SK-N-SH (cell line): ENCODE data around the gene DNMT3B. TPM values are rescaled to one million over a fixed set of nuclear protein-coding genes. Genes with fewer than 3 reads are reported as not detected.

Experiments used
- CTCF ChIA-PET: fragments of 300-600, 350-600 bp; formaldehyde crosslinking; extraction: SDS; loops from one replicate; lab custom pipeline; 2021; lab: Yijun Ruan, JAX
- POLR2A ChIA-PET: fragments of 350-600 bp; sonication (Branson Sonifier 250); formaldehyde crosslinking; extraction: SDS; loops from one replicate; lab custom pipeline; 2020; ENCODE audit warnings: antibody characterized with exemption, inconsistent platforms; lab: Yijun Ruan, JAX
- DNase-seq: peaks from one replicate; pipeline ENCODE4 v3.0.0; 2012
- H2AFZ ChIP-seq: fragments of 200-600 bp; sonication (generic); 2 replicates; pipeline ENCODE4 v1.8.1; 2016; ENCODE audit warnings: antibody characterized with exemption, mild to moderate bottlenecking, low read depth
- H3F3A ChIP-seq: fragments of 200-600 bp; sonication (generic); replicated peaks from 2 replicates; pipeline ENCODE3; 2016; ENCODE audit warnings: antibody characterized with exemption, mild to moderate bottlenecking; ENCODE audit not compliant: insufficient read depth
- H3K27ac ChIP-seq, 2 experiments: fragments of 200-500 bp in 1 of 2; fragments of 200-600 bp in 1 of 2; sonication (Bioruptor generic) in 1 of 2; sonication (generic), shearing (Covaris generic) in 1 of 2; 2 replicates each; pipeline versions ENCODE4 v1.5.1 to v1.6.1; 2014 to 2016; ENCODE audit warnings: low read depth in 2 of 2, inconsistent platforms in 1 of 2, low read length in 1 of 2, mild to moderate bottlenecking in 1 of 2, mixed read lengths in 1 of 2
- H3K27me3 ChIP-seq: fragments of 200-600 bp; sonication (generic), shearing (Covaris generic); 2 replicates; pipeline ENCODE4 v1.6.1; 2016; ENCODE audit warnings: mixed run types; ENCODE audit not compliant: insufficient read depth
- H3K36me3 ChIP-seq, 2 experiments: fragments of 200-500 bp in 1 of 2; fragments of 200-600 bp in 1 of 2; sonication (Bioruptor generic) in 1 of 2; sonication (generic) in 1 of 2; replicated peaks in 1 of 2; 2 replicates each; pipeline versions ENCODE3 to v1.5.1; 2014 to 2016; ENCODE audit warnings: low read length in 1 of 2, mild to moderate bottlenecking in 1 of 2; ENCODE audit not compliant: insufficient read depth in 2 of 2, control insufficient read depth in 1 of 2
- H3K4me1 ChIP-seq, 2 experiments: fragments of 200-500 bp in 1 of 2; fragments of 200-600 bp in 1 of 2; sonication (Bioruptor generic) in 1 of 2; sonication (generic), shearing (Covaris generic) in 1 of 2; 2 replicates each; pipeline versions ENCODE4 v1.5.1 to v1.6.1; 2014 to 2016; ENCODE audit warnings: low read depth in 1 of 2, low read length in 1 of 2, mixed run types in 1 of 2; ENCODE audit not compliant: insufficient read depth in 2 of 2, control insufficient read depth in 1 of 2
- H3K4me2 ChIP-seq: fragments of 200-600 bp; sonication (generic), shearing (Covaris generic); 2 replicates; pipeline ENCODE4 v1.6.1; 2017; ENCODE audit warnings: mixed run types
- H3K4me3 ChIP-seq, 2 experiments: fragments of 200-500 bp in 1 of 2; fragments of 200-600 bp in 1 of 2; sonication (Bioruptor generic) in 1 of 2; sonication (generic), shearing (Covaris generic) in 1 of 2; 2 replicates each; pipeline versions ENCODE4 v1.5.1 to v1.8.1; 2014 to 2016; ENCODE audit warnings: low read depth in 2 of 2, inconsistent platforms in 1 of 2, low read length in 1 of 2, mild to moderate bottlenecking in 1 of 2, mixed read lengths in 1 of 2, moderate library complexity in 1 of 2
- H3K79me2 ChIP-seq: fragments of 200-600 bp; sonication (generic); 2 replicates; pipeline ENCODE4 v1.8.1; 2017; ENCODE audit warnings: mild to moderate bottlenecking; ENCODE audit not compliant: insufficient read depth
- H3K9ac ChIP-seq: fragments of 200-600 bp; sonication (generic); 2 replicates; pipeline ENCODE4 v1.6.1; 2017; ENCODE audit warnings: mixed run types
- H3K9me2 ChIP-seq: fragments of 200-600 bp; sonication (generic); 2 replicates; pipeline ENCODE4 v1.6.1; 2017; ENCODE audit warnings: mixed run types
- H3K9me3 ChIP-seq: fragments of 200-600 bp; sonication (generic); 2 replicates; pipeline ENCODE4 v1.6.1; 2017; ENCODE audit warnings: mixed run types, mild to moderate bottlenecking, moderate library complexity
- H4K20me1 ChIP-seq: fragments of 200-600 bp; sonication (generic); 2 replicates; pipeline ENCODE4 v1.6.1; 2017; ENCODE audit warnings: mild to moderate bottlenecking, mixed run types; ENCODE audit not compliant: insufficient read depth
- CHD2 ChIP-seq: fragments of 150-350 bp; IDR thresholded peaks from 2 replicates; pipeline ENCODE4 v1.6.1; 2018; ENCODE audit warnings: low read length; ENCODE audit not compliant: partially characterized antibody
- ELF1 ChIP-seq: IDR thresholded peaks from 2 replicates; pipeline ENCODE4 v1.4.0; 2012
- EP300 ChIP-seq, 2 experiments: IDR thresholded peaks; 2 replicates each; pipeline versions ENCODE4 v1.4.0 to v1.6.1; 2012; ENCODE audit warnings: borderline replicate concordance in 1 of 2, low read depth in 1 of 2, low read length in 1 of 2
- FOSL2 ChIP-seq: IDR thresholded peaks from 2 replicates; pipeline ENCODE4 v1.4.0; 2012; ENCODE audit warnings: low read depth, mild to moderate bottlenecking, moderate library complexity, borderline replicate concordance
- FOXM1 ChIP-seq: IDR thresholded peaks from 2 replicates; pipeline ENCODE4 v1.4.0; 2012; ENCODE audit warnings: low read depth, mild to moderate bottlenecking
- GATA2 ChIP-seq: sonication (generic); formaldehyde crosslinking; IDR thresholded peaks from 2 replicates; pipeline ENCODE4 v1.5.0; 2020; ENCODE audit warnings: mild to moderate bottlenecking, missing genetic modification reagents
- JUND ChIP-seq: IDR thresholded peaks from 2 replicates; pipeline ENCODE4 v1.4.0; 2012
- MEF2A ChIP-seq: IDR thresholded peaks from 2 replicates; pipeline ENCODE4 v1.4.0; 2012; ENCODE audit warnings: low read depth, borderline replicate concordance
- MXI1 ChIP-seq: IDR thresholded peaks from 2 replicates; pipeline ENCODE4 v1.6.1; 2012; ENCODE audit warnings: mild to moderate bottlenecking, low read depth, low read length, improper control_type of control experiment
- NFIC ChIP-seq: IDR thresholded peaks from 2 replicates; pipeline ENCODE4 v1.4.0; 2012; ENCODE audit warnings: borderline replicate concordance
- RAD21 ChIP-seq: IDR thresholded peaks from 2 replicates; pipeline ENCODE4 v1.6.1; 2012; ENCODE audit warnings: mild to moderate bottlenecking, low read length
- RCOR1 ChIP-seq: fragments of 150-350 bp; IDR thresholded peaks from 2 replicates; pipeline ENCODE4 v1.6.1; 2017; ENCODE audit warnings: antibody characterized with exemption, low read length
- RFX5 ChIP-seq: IDR thresholded peaks from 2 replicates; pipeline ENCODE4 v1.6.1; 2012; ENCODE audit warnings: mild to moderate bottlenecking, improper control_type of control experiment, low read length
- RXRA ChIP-seq: IDR thresholded peaks from 2 replicates; pipeline ENCODE4 v1.4.0; 2012; ENCODE audit warnings: low read depth, mild to moderate bottlenecking, borderline replicate concordance
- SIN3A ChIP-seq: IDR thresholded peaks from 2 replicates; pipeline ENCODE4 v1.6.1; 2012; ENCODE audit warnings: low read depth, mild to moderate bottlenecking, low read length, moderate library complexity, borderline replicate concordance
- SMC3 ChIP-seq: IDR thresholded peaks from 2 replicates; pipeline ENCODE4 v1.6.1; 2012; ENCODE audit warnings: low read depth, low read length, improper control_type of control experiment
- TCF12 ChIP-seq: IDR thresholded peaks from 2 replicates; pipeline ENCODE4 v1.4.0; 2012
- TEAD4 ChIP-seq: IDR thresholded peaks from 2 replicates; pipeline ENCODE4 v1.4.0; 2012; ENCODE audit warnings: mild to moderate bottlenecking, borderline replicate concordance; ENCODE audit not compliant: insufficient read depth
- WGBS: methylation state at CpG from one replicate; pipeline ENCODE4 v1.1.6; 2017; ENCODE audit warnings: low lambda C conversion rate; 5-methylcytosine and 5-hydroxymethylcytosine counted together
- polyA plus RNA-seq, 3 experiments: library from polyadenylated mRNA; depleted of rRNA; stranded (reverse); fragments of >200 nt; gene quantifications; 2 replicates each; pipeline ENCODE4 v1.2.3, GENCODE V29; 2012
- TF ChIP-seq, protein P1 (sequence below): IDR thresholded peaks from 2 replicates; pipeline ENCODE4 v1.6.1; 2012; ENCODE audit warnings: mild to moderate bottlenecking, low read depth, low read length, moderate library complexity
- TF ChIP-seq, protein P2 (sequence below): fragments of 150-350 bp; IDR thresholded peaks from 2 replicates; pipeline ENCODE4 v1.6.1; 2016; ENCODE audit warnings: mild to moderate bottlenecking, low read depth, low read length
- TF ChIP-seq, protein P3 (sequence below): IDR thresholded peaks from 2 replicates; pipeline ENCODE4; 2012
- TF ChIP-seq, protein P4 (sequence below): fragments of 150-350 bp; IDR thresholded peaks from 2 replicates; pipeline ENCODE4 v1.6.1; 2017; ENCODE audit warnings: antibody characterized with exemption, low read length, low read depth, borderline replicate concordance
- TF ChIP-seq, protein P5 (sequence below): IDR thresholded peaks from 2 replicates; pipeline ENCODE4 v1.4.0; 2012; ENCODE audit warnings: low read depth, borderline replicate concordance

DNMT3B gene
- 2.2 and 2.4 TPM in 2 replicates for polyA plus RNA-seq (2012; rRNA removed)
- 1.2 and 1.8 TPM in 2 replicates for polyA plus RNA-seq (2012; cell fraction: cytosol; rRNA removed)
- polyA plus RNA-seq (2012; cell fraction: nucleus; rRNA removed), result 7.0 and 8.3 TPM in 2 replicates

DNA sequence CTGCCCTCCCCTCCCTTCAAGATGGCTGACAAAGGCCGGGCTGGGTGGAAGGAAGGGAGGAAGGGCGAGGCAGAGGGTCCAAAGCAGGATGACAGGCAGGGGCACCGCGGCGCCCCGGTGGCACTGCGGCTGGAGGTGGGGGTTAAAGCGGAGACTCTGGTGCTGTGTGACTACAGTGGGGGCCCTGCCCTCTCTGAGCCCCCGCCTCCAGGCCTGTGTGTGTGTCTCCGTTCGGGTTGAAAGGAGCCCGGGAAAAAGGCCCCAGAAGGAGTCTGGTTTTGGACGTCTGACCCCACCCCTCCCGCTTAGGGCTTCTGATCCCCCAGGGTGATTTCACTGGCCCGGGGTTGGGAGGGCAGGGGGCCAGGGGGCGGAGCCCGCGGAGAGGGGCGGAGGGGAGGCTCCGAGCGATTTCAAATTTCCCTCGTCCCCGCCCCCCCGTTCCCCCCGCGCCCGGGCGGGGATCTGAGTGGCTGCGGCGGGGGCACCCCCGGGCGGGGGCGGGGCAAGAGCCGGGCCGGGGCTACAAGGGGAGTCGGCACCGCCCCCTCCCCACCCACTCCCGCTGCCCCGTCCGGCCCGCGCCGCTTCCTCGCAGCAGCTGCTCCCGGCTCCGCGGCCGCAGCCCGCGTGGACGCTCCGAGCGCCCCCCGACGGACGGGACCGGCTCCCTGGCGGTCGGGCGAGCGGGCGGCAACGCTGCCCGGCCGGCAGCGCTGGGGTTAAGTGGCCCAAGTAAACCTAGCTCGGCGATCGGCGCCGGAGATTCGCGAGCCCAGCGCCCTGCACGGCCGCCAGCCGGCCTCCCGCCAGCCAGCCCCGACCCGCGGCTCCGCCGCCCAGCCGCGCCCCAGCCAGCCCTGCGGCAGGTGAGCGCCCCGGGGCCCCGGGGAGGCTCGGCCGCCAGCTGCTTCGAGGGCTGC, at the start of gene DNMT3B:
Gene DNMT3B, plus strand, starts transcription at position 555 of the 923 bp plus-strand sequence. CDS start 17,939 bp downstream, outside the sequence.
- peak; percentile 99 for DNase-seq
- POLR2A ChIA-PET, result interaction anchor here (0.6 to 1.9 kb wide), 4 partner anchors 17 to 89 kb away, joined by 3 to 11 read pairs (median 8); partner anchors contain the start of genes COMMD7 and MAPRE1
- peak; percentile 26; the same call in 1 of the 2 replicates for TF ChIP-seq RAD21
- no peak for TF ChIP-seq MEF2A
- no peak for TF ChIP-seq JUND
- TF ChIP-seq, protein P1, sequence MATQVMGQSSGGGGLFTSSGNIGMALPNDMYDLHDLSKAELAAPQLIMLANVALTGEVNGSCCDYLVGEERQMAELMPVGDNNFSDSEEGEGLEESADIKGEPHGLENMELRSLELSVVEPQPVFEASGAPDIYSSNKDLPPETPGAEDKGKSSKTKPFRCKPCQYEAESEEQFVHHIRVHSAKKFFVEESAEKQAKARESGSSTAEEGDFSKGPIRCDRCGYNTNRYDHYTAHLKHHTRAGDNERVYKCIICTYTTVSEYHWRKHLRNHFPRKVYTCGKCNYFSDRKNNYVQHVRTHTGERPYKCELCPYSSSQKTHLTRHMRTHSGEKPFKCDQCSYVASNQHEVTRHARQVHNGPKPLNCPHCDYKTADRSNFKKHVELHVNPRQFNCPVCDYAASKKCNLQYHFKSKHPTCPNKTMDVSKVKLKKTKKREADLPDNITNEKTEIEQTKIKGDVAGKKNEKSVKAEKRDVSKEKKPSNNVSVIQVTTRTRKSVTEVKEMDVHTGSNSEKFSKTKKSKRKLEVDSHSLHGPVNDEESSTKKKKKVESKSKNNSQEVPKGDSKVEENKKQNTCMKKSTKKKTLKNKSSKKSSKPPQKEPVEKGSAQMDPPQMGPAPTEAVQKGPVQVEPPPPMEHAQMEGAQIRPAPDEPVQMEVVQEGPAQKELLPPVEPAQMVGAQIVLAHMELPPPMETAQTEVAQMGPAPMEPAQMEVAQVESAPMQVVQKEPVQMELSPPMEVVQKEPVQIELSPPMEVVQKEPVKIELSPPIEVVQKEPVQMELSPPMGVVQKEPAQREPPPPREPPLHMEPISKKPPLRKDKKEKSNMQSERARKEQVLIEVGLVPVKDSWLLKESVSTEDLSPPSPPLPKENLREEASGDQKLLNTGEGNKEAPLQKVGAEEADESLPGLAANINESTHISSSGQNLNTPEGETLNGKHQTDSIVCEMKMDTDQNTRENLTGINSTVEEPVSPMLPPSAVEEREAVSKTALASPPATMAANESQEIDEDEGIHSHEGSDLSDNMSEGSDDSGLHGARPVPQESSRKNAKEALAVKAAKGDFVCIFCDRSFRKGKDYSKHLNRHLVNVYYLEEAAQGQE, result no peak
- peak in 1 of 2 experiments; percentile 45; a peak in 1 of 4 replicates for TF ChIP-seq EP300 (IDR thresholded peaks at IDR 0.05; ENCODE audit: borderline replicate concordance in 1 of 2, low read depth in 1 of 2, low read length in 1 of 2)
- TF ChIP-seq, protein P2, sequence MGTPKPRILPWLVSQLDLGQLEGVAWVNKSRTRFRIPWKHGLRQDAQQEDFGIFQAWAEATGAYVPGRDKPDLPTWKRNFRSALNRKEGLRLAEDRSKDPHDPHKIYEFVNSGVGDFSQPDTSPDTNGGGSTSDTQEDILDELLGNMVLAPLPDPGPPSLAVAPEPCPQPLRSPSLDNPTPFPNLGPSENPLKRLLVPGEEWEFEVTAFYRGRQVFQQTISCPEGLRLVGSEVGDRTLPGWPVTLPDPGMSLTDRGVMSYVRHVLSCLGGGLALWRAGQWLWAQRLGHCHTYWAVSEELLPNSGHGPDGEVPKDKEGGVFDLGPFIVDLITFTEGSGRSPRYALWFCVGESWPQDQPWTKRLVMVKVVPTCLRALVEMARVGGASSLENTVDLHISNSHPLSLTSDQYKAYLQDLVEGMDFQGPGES, result no peak
- no peak for TF ChIP-seq GATA2 (CRISPR knock-in tag)
- no peak for TF ChIP-seq RCOR1
- TF ChIP-seq TEAD4, result no peak
- TF ChIP-seq, protein P3, sequence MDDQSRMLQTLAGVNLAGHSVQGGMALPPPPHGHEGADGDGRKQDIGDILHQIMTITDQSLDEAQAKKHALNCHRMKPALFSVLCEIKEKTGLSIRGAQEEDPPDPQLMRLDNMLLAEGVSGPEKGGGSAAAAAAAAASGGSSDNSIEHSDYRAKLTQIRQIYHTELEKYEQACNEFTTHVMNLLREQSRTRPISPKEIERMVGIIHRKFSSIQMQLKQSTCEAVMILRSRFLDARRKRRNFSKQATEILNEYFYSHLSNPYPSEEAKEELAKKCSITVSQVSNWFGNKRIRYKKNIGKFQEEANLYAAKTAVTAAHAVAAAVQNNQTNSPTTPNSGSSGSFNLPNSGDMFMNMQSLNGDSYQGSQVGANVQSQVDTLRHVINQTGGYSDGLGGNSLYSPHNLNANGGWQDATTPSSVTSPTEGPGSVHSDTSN, result no peak
- TF ChIP-seq RXRA, result no peak
- peak; percentile 23; the same call in 1 of the 2 replicates for TF ChIP-seq SMC3
- TF ChIP-seq FOSL2, result no peak
- no peak for TF ChIP-seq SIN3A
- no peak for TF ChIP-seq NFIC
- TF ChIP-seq FOXM1, result no peak
- TF ChIP-seq RFX5, result no peak
- TF ChIP-seq ELF1, result no peak
- no peak for TF ChIP-seq CHD2
- no peak for TF ChIP-seq MXI1
- TF ChIP-seq, protein P4, sequence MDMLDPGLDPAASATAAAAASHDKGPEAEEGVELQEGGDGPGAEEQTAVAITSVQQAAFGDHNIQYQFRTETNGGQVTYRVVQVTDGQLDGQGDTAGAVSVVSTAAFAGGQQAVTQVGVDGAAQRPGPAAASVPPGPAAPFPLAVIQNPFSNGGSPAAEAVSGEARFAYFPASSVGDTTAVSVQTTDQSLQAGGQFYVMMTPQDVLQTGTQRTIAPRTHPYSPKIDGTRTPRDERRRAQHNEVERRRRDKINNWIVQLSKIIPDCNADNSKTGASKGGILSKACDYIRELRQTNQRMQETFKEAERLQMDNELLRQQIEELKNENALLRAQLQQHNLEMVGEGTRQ, result no peak
- TF ChIP-seq TCF12, result no peak
- TF ChIP-seq, protein P5, sequence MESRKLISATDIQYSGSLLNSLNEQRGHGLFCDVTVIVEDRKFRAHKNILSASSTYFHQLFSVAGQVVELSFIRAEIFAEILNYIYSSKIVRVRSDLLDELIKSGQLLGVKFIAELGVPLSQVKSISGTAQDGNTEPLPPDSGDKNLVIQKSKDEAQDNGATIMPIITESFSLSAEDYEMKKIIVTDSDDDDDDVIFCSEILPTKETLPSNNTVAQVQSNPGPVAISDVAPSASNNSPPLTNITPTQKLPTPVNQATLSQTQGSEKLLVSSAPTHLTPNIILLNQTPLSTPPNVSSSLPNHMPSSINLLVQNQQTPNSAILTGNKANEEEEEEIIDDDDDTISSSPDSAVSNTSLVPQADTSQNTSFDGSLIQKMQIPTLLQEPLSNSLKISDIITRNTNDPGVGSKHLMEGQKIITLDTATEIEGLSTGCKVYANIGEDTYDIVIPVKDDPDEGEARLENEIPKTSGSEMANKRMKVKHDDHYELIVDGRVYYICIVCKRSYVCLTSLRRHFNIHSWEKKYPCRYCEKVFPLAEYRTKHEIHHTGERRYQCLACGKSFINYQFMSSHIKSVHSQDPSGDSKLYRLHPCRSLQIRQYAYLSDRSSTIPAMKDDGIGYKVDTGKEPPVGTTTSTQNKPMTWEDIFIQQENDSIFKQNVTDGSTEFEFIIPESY, result no peak

More for the DNA sequence above, at the start of gene DNMT3B:
- CTCF ChIA-PET, result interaction anchor here (0.8 to 4.9 kb wide), 6 partner anchors 11 to 89 kb away, joined by 3 to 39 read pairs (median 8); partner anchors contain the start of genes C20orf203 and COMMD7
- Histone ChIP-seq H3K4me3 (peak within 1 kb of the TSS; percentile 72 to 86), H3F3A (peaks cover 12% of the 10 kb centered on the region), H3K9ac (peak within 1 kb of the TSS; percentile 85), H3K27me3 (no peaks in the 10 kb centered on the region), H3K36me3 (no peaks in the 10 kb centered on the region), H4K20me1 (no peaks in the 10 kb centered on the region), H3K9me3 (no peaks in the 10 kb centered on the region), H2AFZ (peak within 1 kb of the TSS; percentile 88), H3K9me2 (no peaks in the 10 kb centered on the region), H3K79me2 (peaks cover 7% of the 10 kb centered on the region; the same call in 1 of the 2 replicates), H3K27ac (peak within 1 kb of the TSS in 1 of 2 experiments; percentile 8; a peak in 1 of 4 replicates), H3K4me1 (peaks cover 0 to 12% of the 10 kb centered on the region in 2 experiments; a peak in 2 of 4 replicates), H3K4me2 (peak within 1 kb of the TSS; percentile 93)
- WGBS, result 7% methylated on average over 31 of the region's 92 CpGs
